Measurements from ENCODE around the gene CYP19A1.

Gene CYP19A1

GRCh38 chr15:51203797-51204196 lies 134.6 kb downstream of the CYP19A1 start:
- Histone ChIP-seq H3K4me3 (ENCODE audit: low read length) (no peak overlapping the region), H3K36me3 (ENCODE audit: insufficient read depth, low read length) (no peaks in the 10 kb centered on the region), H3K9me3 (ENCODE audit: insufficient read depth, low read depth, low read length) (no peaks in the 10 kb centered on the region), H3K27ac (ENCODE audit: low read depth, low read length) (no peak overlapping the region), H3K4me1 (ENCODE audit: insufficient read depth, low read length) (no peaks in the 10 kb centered on the region), H3K9ac (ENCODE audit: low read depth, low read length) (no peak overlapping the region), H3K27me3 (ENCODE audit: insufficient read depth, low read length) (no peaks in the 10 kb centered on the region)
- 98% methylated on average over 2 of the region's 2 CpGs for WGBS

- H3K9ac ChIP-seq (ENCODE audit: low read depth, low read length): no peak overlapping the region
- no peak overlapping the region for H3K4me3 ChIP-seq (ENCODE audit: low read length)
- H3K4me1 ChIP-seq (ENCODE audit: insufficient read depth, low read length): no peaks in the 10 kb centered on the region
- H3K36me3 ChIP-seq (ENCODE audit: insufficient read depth, low read length): no peaks in the 10 kb centered on the region
- 84% methylated on average over 3 of the region's 3 CpGs for WGBS
- no peak overlapping the region for H3K27ac ChIP-seq (ENCODE audit: low read depth, low read length)
- no peaks in the 10 kb centered on the region for H3K9me3 ChIP-seq (ENCODE audit: insufficient read depth, low read depth, low read length)
- H3K27me3 ChIP-seq (ENCODE audit: insufficient read depth, low read length): no peaks in the 10 kb centered on the region
These were observed 135.6 kb downstream of the CYP19A1 start for GRCh38 chr15:51202783-51203182.

GRCh38 chr15:51201581-51201980 lies 136.8 kb downstream of the CYP19A1 start:
- no peaks in the 10 kb centered on the region for H3K4me1 ChIP-seq (ENCODE audit: insufficient read depth, low read length)
- H3K9ac ChIP-seq (ENCODE audit: low read depth, low read length): no peak overlapping the region
- WGBS: 91% methylated on average over 4 of the region's 5 CpGs
- H3K36me3 ChIP-seq (ENCODE audit: insufficient read depth, low read length): no peaks in the 10 kb centered on the region
- H3K9me3 ChIP-seq (ENCODE audit: insufficient read depth, low read depth, low read length): no peaks in the 10 kb centered on the region
- no peak overlapping the region for H3K4me3 ChIP-seq (ENCODE audit: low read length)
- no peaks in the 10 kb centered on the region for H3K27me3 ChIP-seq (ENCODE audit: insufficient read depth, low read length)
- no peak overlapping the region for H3K27ac ChIP-seq (ENCODE audit: low read depth, low read length)

GRCh38 chr15:51200792-51201191 lies 137.6 kb downstream of the CYP19A1 start:
- no peak overlapping the region for H3K27ac ChIP-seq (ENCODE audit: low read depth, low read length)
- H3K36me3 ChIP-seq (ENCODE audit: insufficient read depth, low read length): no peaks in the 10 kb centered on the region
- WGBS: 83% methylated on average over 3 of the region's 3 CpGs
- H3K4me1 ChIP-seq (ENCODE audit: insufficient read depth, low read length): no peaks in the 10 kb centered on the region
- H3K27me3 ChIP-seq (ENCODE audit: insufficient read depth, low read length): no peaks in the 10 kb centered on the region
- H3K9me3 ChIP-seq (ENCODE audit: insufficient read depth, low read depth, low read length): no peaks in the 10 kb centered on the region
- H3K9ac ChIP-seq (ENCODE audit: low read depth, low read length): no peak overlapping the region
- H3K4me3 ChIP-seq (ENCODE audit: low read length): no peak overlapping the region

- WGBS: 97% methylated on average over 6 of the region's 6 CpGs
- H3K27ac ChIP-seq (ENCODE audit: low read depth, low read length): no peak overlapping the region
- H3K9ac ChIP-seq (ENCODE audit: low read depth, low read length): no peak overlapping the region
- no peaks in the 10 kb centered on the region for H3K9me3 ChIP-seq (ENCODE audit: insufficient read depth, low read depth, low read length)
- H3K4me3 ChIP-seq (ENCODE audit: low read length): no peak overlapping the region
- no peaks in the 10 kb centered on the region for H3K4me1 ChIP-seq (ENCODE audit: insufficient read depth, low read length)
- no peaks in the 10 kb centered on the region for H3K27me3 ChIP-seq (ENCODE audit: insufficient read depth, low read length)
- no peaks in the 10 kb centered on the region for H3K36me3 ChIP-seq (ENCODE audit: insufficient read depth, low read length)
These were observed 138.9 kb downstream of the CYP19A1 start for GRCh38 chr15:51199541-51199940.

GRCh38 chr15:51198701-51199232 lies 139.6 kb downstream of the CYP19A1 start:
- Histone ChIP-seq H3K9ac (ENCODE audit: low read depth, low read length) (no peak overlapping the region), H3K4me3 (ENCODE audit: low read length) (no peak overlapping the region), H3K4me1 (ENCODE audit: insufficient read depth, low read length) (no peaks in the 10 kb centered on the region), H3K36me3 (ENCODE audit: insufficient read depth, low read length) (no peaks in the 10 kb centered on the region), H3K9me3 (ENCODE audit: insufficient read depth, low read depth, low read length) (no peaks in the 10 kb centered on the region), H3K27ac (ENCODE audit: low read depth, low read length) (no peak overlapping the region), H3K27me3 (ENCODE audit: insufficient read depth, low read length) (no peaks in the 10 kb centered on the region)
- WGBS: 89% methylated on average over 6 of the region's 6 CpGs

GRCh38 chr15:51195459-51195858 lies 142.9 kb downstream of the CYP19A1 start:
- Histone ChIP-seq H3K27me3 (ENCODE audit: insufficient read depth, low read length) (no peaks in the 10 kb centered on the region), H3K4me3 (ENCODE audit: low read length) (no peak overlapping the region), H3K27ac (ENCODE audit: low read depth, low read length) (no peak overlapping the region), H3K9me3 (ENCODE audit: insufficient read depth, low read depth, low read length) (no peaks in the 10 kb centered on the region), H3K36me3 (ENCODE audit: insufficient read depth, low read length) (no peaks in the 10 kb centered on the region), H3K9ac (ENCODE audit: low read depth, low read length) (no peak overlapping the region), H3K4me1 (ENCODE audit: insufficient read depth, low read length) (peaks cover 7% of the 10 kb centered on the region; the same call in 1 of the 2 replicates)
- 93% methylated on average over 3 of the region's 3 CpGs for WGBS

- no peaks in the 10 kb centered on the region for H3K36me3 ChIP-seq (ENCODE audit: insufficient read depth, low read length)
- 78% methylated on average over 2 of the region's 2 CpGs for WGBS
- no peaks in the 10 kb centered on the region for H3K27me3 ChIP-seq (ENCODE audit: insufficient read depth, low read length)
These were observed 144.4 kb downstream of the CYP19A1 start for GRCh38 chr15:51193979-51194378.

GRCh38 chr15:51193526-51193925 lies 144.9 kb downstream of the CYP19A1 start:
- WGBS: 90% methylated on average over 6 of the region's 6 CpGs

More at GRCh38 chr15:51193979-51194378, 144.4 kb downstream of the CYP19A1 start:
- Histone ChIP-seq H3K4me3 (ENCODE audit: low read length) (no peak overlapping the region), H3K9ac (ENCODE audit: low read depth, low read length) (no peak overlapping the region), H3K4me1 (ENCODE audit: insufficient read depth, low read length) (peaks cover 7% of the 10 kb centered on the region; the same call in 1 of the 2 replicates), H3K9me3 (ENCODE audit: insufficient read depth, low read depth, low read length) (no peaks in the 10 kb centered on the region), H3K27ac (ENCODE audit: low read depth, low read length) (no peak overlapping the region)

GRCh38 chr15:51192521-51193280 lies 145.7 kb downstream of the CYP19A1 start:
- Histone ChIP-seq H3K27me3 (ENCODE audit: insufficient read depth, low read length) (no peaks in the 10 kb centered on the region), H3K4me1 (ENCODE audit: insufficient read depth, low read length) (peaks cover 7% of the 10 kb centered on the region; the same call in 1 of the 2 replicates), H3K4me3 (ENCODE audit: low read length) (no peak overlapping the region), H3K36me3 (ENCODE audit: insufficient read depth, low read length) (no peaks in the 10 kb centered on the region), H3K9ac (ENCODE audit: low read depth, low read length) (no peak overlapping the region), H3K27ac (ENCODE audit: low read depth, low read length) (no peak overlapping the region), H3K9me3 (ENCODE audit: insufficient read depth, low read depth, low read length) (no peaks in the 10 kb centered on the region)
- WGBS: 53% methylated on average over 14 of the region's 14 CpGs

More at GRCh38 chr15:51193526-51193925, 144.9 kb downstream of the CYP19A1 start:
- Histone ChIP-seq H3K27ac (ENCODE audit: low read depth, low read length) (no peak overlapping the region), H3K9ac (ENCODE audit: low read depth, low read length) (no peak overlapping the region), H3K4me1 (ENCODE audit: insufficient read depth, low read length) (peaks cover 7% of the 10 kb centered on the region; the same call in 1 of the 2 replicates), H3K36me3 (ENCODE audit: insufficient read depth, low read length) (no peaks in the 10 kb centered on the region), H3K27me3 (ENCODE audit: insufficient read depth, low read length) (no peaks in the 10 kb centered on the region), H3K9me3 (ENCODE audit: insufficient read depth, low read depth, low read length) (no peaks in the 10 kb centered on the region), H3K4me3 (ENCODE audit: low read length) (no peak overlapping the region)

GRCh38 chr15:51191766-51192165 lies 146.6 kb downstream of the CYP19A1 start:
- Histone ChIP-seq H3K9ac (ENCODE audit: low read depth, low read length) (no peak overlapping the region), H3K36me3 (ENCODE audit: insufficient read depth, low read length) (no peaks in the 10 kb centered on the region), H3K27me3 (ENCODE audit: insufficient read depth, low read length) (no peaks in the 10 kb centered on the region), H3K4me1 (ENCODE audit: insufficient read depth, low read length) (peaks cover 7% of the 10 kb centered on the region; the same call in 1 of the 2 replicates), H3K9me3 (ENCODE audit: insufficient read depth, low read depth, low read length) (no peaks in the 10 kb centered on the region), H3K4me3 (ENCODE audit: low read length) (no peak overlapping the region), H3K27ac (ENCODE audit: low read depth, low read length) (no peak overlapping the region)
- 84% methylated on average over 7 of the region's 9 CpGs for WGBS
